ENCODE measurements around the gene EPB41L3.

DNA sequence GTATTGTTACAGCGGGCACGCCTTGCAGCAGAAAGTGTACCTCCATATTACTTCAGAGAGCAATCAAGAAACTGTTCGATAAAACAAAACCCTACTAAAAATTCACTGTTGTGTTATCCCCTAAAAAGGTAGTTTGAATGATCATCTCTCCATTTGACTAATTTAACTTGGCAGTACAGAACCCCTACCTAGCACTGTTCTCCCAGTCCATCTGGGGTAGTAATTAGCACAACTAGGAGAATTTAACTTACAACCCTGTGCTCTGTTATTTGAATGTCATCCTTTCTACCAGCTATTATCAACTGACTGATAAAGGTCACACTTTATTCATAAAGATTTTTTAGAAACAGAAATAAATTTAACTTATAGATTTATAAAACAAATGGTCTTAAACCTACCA, 121.2 kb downstream of the EPB41L3 start:
- TF ChIP-seq, protein P1, sequence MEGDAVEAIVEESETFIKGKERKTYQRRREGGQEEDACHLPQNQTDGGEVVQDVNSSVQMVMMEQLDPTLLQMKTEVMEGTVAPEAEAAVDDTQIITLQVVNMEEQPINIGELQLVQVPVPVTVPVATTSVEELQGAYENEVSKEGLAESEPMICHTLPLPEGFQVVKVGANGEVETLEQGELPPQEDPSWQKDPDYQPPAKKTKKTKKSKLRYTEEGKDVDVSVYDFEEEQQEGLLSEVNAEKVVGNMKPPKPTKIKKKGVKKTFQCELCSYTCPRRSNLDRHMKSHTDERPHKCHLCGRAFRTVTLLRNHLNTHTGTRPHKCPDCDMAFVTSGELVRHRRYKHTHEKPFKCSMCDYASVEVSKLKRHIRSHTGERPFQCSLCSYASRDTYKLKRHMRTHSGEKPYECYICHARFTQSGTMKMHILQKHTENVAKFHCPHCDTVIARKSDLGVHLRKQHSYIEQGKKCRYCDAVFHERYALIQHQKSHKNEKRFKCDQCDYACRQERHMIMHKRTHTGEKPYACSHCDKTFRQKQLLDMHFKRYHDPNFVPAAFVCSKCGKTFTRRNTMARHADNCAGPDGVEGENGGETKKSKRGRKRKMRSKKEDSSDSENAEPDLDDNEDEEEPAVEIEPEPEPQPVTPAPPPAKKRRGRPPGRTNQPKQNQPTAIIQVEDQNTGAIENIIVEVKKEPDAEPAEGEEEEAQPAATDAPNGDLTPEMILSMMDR (IDR thresholded peaks at IDR 0.05) = no peak
- no peak for TF ChIP-seq POLR2AphosphoS5 (IDR thresholded peaks at IDR 0.05; ENCODE audit: low read depth, low read length)
- TF ChIP-seq, protein P2, sequence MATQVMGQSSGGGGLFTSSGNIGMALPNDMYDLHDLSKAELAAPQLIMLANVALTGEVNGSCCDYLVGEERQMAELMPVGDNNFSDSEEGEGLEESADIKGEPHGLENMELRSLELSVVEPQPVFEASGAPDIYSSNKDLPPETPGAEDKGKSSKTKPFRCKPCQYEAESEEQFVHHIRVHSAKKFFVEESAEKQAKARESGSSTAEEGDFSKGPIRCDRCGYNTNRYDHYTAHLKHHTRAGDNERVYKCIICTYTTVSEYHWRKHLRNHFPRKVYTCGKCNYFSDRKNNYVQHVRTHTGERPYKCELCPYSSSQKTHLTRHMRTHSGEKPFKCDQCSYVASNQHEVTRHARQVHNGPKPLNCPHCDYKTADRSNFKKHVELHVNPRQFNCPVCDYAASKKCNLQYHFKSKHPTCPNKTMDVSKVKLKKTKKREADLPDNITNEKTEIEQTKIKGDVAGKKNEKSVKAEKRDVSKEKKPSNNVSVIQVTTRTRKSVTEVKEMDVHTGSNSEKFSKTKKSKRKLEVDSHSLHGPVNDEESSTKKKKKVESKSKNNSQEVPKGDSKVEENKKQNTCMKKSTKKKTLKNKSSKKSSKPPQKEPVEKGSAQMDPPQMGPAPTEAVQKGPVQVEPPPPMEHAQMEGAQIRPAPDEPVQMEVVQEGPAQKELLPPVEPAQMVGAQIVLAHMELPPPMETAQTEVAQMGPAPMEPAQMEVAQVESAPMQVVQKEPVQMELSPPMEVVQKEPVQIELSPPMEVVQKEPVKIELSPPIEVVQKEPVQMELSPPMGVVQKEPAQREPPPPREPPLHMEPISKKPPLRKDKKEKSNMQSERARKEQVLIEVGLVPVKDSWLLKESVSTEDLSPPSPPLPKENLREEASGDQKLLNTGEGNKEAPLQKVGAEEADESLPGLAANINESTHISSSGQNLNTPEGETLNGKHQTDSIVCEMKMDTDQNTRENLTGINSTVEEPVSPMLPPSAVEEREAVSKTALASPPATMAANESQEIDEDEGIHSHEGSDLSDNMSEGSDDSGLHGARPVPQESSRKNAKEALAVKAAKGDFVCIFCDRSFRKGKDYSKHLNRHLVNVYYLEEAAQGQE (IDR thresholded peaks at IDR 0.05; ENCODE audit: insufficient read depth in 1 of 2, low read depth in 2 of 2, low read length in 1 of 2) = no peak
